Measurements from ENCODE around the gene ZNF526.

The ZNF526 gene

GRCh38 chr19:42246143-42246921 lies 26.2 kb downstream of the ZNF526 start:
- in situ Hi-C loops (cut with MboI; ENCODE audit: low sequenced_read_pairs) = no loop called here

- in situ Hi-C loops (cut with MboI; ENCODE audit: low sequenced_read_pairs) = no loop called here
These were observed 27.0 kb downstream of the ZNF526 start for GRCh38 chr19:42246922-42247639.

DNA sequence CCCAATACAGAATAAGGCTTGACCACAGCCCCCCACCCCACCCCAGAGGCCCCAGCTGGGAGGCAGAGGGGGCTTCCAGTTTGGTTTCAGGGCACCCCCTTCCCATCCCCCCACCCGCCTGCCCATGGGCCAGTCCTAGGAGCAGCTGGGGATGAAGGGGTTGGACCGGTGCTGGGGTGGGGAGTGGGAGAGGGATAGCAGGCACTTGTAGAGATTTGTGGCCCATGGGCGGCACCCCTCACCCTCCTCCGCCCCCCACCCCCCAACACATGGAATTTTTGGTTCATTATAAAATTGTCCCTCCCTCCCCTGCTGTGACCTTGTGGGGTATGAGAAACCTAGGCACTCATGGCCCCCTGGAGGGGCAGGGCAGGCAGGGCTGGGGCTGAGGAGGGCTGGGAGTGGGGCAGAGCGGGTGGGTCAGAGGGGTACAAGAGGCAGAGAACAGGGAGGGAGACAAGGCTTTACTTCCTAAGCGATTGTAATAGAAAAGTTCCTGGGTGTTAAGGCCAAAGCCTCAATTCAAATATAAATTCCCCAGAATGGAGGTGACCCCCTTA lies 27.6 kb downstream of the ZNF526 start:
- in situ Hi-C loops (cut with MboI; ENCODE audit: low sequenced_read_pairs) = no loop called here

DNA sequence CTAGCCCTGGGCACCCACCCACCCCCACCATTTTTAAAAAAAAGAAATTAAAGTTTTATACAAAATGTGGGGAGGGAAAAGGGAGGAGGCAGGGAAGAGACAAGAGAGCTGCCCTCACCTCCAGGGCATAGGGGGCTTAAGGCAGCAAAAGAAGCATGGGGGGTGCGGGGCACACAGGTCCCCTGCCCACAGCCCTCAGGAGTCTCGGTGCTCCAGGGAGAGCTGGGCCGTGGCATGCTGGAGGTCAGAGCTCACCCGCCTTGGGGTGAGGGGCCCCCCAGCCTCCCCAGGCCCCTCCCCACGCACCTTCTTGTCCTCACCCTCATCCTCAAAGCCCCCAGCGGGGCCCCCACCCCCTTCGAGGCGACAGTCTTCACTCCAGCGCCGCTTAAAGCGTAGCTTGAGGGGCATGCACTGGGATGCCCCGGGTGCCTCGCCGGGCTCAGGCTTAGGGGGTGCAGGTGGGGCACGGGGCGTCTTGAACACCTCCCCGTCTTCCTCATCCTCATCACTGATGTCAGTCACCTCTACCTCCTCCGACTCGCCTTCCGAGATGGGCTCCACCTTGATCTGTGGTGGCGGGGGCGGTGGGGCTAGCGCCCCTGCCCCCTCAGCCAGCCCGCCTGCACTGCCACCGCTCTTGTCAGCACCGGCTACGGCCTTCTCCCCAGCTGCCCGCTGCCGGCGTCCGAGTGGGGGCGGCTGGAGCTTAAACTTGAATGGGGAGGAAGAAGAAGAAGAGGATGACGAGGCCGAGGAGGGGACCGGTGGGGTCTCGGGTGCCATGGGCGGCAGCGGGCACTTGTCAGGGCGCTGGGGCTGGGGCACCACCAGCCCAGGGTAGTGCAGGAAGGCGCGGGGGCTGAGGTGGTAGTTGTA lies 28.4 kb downstream of the ZNF526 start:
- in situ Hi-C loops (cut with MboI; ENCODE audit: low sequenced_read_pairs) = no loop called here

GRCh38 chr19:42249149-42249750 lies 29.1 kb downstream of the ZNF526 start:
- in situ Hi-C loops (cut with MboI; ENCODE audit: low sequenced_read_pairs) = no loop called here

GRCh38 chr19:42249769-42250168 lies 29.7 kb downstream of the ZNF526 start:
- in situ Hi-C loops (cut with MboI; ENCODE audit: low sequenced_read_pairs) = no loop called here

- in situ Hi-C loops (cut with MboI; ENCODE audit: low sequenced_read_pairs) = no loop called here
These were observed 30.1 kb downstream of the ZNF526 start for GRCh38 chr19:42250183-42250665.

DNA sequence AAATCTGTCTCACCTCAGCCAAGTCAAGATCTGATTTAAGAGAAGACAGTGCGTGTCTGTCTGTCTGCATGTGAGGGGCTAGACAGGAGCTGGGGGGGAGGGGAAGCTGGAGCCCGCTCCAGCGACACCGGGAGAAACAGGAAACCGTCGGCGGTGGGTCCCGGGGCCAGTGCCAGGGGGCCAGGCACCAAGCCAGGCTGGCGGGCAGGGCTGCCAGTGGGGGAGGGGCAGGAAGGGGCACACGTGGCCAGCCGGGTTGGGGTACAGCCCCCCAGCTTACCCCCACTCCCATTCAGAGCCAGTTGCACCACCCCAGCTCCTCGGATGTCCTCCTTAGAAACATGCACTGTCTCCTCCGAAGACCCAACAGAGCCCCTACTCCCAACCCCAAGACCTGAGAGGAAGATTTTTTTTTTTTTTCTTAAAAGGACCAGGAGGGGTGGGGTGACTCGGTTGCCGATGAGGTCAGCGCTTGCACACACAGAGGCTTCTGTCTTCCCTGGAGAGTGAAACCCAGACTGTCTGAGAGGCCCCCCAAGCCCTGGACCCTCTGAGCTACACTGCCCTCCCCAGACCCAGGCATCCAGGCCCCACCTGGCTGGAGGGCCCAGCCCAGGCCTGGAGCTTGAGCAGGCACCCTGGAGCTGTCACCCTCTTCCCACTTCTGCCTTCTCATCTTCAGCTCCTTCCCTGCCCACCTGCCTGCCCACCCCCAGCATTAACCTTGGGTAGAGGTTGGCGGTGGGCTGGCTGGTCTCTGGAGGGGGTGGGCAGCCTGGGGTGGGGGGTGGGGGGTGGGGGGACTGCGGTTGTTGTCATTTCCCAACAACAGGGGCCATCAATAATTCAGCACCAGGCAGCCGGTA lies 30.8 kb downstream of the ZNF526 start:
- in situ Hi-C loops (cut with MboI; ENCODE audit: low sequenced_read_pairs) = no loop called here

GRCh38 chr19:42251572-42252358 lies 31.7 kb downstream of the ZNF526 start:
- in situ Hi-C loops (cut with MboI; ENCODE audit: low sequenced_read_pairs) = no loop called here

DNA sequence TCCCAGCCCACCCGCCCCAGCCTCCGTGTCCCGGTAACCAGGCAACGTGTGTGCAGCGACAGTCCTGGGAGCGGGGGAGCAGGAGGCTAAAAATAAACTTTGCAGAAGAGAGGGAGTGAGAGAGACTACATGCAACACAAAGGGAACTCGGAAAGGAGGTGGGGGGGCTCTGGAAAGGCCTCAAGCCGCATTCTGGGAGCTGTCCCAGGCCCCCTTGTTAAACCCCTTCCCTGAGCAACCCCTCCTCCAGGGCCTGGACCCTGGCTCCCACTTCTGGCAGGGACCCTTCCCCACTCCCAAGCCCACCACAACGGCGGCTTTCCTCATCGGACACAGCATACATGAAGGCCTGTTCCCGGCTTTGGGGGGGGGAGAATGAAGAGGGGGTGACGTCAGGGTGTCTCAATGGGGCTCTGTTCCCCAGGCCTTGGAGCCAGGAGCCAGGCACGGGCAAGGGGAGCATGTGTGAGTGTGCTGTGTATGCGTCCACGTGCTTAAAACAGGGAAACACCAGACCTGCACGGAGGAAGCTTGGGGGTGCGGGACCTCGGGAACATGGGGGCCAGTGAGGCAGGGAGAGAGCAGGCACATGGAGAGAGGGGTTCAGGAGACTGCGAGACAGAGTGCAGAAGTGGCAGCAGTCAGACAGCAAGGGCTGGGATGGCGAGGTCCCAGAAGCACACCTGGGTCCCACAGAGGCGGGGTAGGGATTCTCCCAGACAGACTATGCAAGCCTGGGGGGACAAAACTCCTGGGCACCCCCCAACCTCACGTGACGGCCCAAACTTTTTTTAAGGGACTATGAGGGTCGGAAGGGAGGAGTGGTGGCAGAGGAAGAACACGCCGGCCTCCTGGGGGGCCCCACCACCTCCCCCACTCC lies 32.5 kb downstream of the ZNF526 start:
- in situ Hi-C loops (cut with MboI; ENCODE audit: low sequenced_read_pairs) = no loop called here

DNA sequence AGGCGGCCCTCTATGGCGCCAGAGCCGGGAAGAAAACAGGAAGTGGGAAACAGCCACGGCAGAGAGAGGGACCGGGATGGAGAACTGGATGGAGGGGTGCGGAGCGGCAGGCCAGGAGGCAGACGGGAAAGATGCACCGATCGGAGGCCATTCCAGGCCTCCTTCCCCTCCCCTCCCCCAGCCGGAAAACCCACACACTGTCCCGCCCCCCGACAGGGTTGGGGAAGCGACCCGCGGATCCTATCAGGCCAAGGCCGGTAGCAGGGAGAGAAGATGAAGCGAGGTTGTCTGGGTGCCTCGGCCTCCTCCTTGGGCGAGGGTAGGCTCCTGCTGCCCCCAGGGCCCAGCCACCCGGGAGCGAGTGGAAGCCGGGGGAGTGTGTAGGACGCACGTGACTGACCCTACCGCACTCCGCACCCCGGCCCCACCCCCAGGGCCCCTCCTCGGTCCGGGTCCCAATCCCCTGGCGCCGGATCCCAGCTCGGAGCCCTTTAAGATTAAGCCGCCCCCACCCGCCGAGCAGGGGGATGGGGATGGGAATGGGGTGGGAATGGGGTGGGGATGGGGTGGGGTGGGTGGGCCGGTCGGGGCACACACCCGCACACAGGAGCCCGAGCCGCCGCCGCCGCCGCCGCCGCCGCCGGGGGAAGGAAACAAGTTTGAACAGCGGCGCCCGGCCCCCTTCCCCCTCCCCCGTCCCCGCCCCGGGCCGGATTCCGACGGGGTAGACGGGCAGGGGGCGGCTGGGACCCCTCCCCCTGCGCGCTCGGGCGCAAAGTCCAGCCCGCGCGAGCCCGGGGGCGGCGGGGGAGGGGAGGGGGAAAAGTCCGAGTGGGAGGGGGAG lies 33.4 kb downstream of the ZNF526 start:
- in situ Hi-C loops (cut with MboI; ENCODE audit: low sequenced_read_pairs) = no loop called here

GRCh38 chr19:42254089-42254849 lies 34.2 kb downstream of the ZNF526 start:
- in situ Hi-C loops (cut with MboI; ENCODE audit: low sequenced_read_pairs) = no loop called here

GRCh38 chr19:42254850-42255765 lies 35.0 kb downstream of the ZNF526 start, which contains the start of gene ERF:
ERF (minus strand) TSS chr19:42255128; CDS start chr19:42254999, 129 bp downstream.
- in situ Hi-C loops (cut with MboI; ENCODE audit: low sequenced_read_pairs) = no loop called here

DNA sequence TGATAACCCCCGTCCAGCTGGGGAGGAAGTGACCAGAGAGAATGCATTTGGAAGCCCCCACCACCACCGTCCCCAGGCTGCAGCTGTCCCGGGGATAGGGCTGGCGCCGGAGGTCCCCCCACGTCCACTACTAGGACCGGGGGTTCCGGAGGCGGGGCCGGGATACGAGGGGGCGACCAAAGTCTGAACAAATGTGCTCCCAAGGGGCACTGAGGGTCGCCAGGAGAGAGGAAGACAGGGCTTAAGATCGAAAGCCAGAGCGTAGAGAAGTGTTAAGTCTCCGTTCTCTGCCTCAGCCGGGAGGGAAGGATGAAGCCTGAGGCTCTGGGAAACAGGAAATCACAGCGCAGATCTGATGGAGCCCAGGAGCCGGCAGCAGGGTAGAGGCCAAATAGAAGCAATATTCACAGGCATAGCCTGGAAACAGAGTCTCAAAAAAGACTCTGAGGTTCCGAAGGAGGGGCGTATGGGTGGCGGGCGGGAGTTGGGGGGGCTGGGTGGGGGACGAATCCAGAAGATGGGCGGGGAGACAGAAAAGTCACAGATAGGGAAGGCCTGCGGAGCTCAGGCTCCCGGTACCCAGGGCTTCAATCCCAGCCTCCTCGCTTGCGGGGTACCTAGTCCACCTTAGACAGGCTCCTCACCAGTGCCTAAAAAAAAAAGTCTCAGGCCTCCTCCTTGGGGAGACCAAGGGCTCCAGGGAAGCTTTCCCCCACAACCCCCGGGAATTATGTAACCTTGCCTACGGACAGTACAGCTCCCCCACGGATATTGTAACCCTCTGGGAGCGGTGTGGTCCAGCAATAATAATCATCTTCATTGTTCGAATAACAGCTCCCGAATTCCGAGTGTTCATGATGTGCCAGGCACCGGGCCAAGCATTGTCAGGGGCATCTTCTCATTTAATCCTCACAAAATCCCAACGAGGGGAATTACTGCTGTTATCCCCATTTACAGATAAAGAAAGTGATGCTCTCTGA lies 35.9 kb downstream of the ZNF526 start:
- in situ Hi-C loops (cut with MboI; ENCODE audit: low sequenced_read_pairs) = no loop called here
